Suprapubic skin (tissue), 3 donors: ENCODE results near the gene PAQR5.

Source experiments
- CTCF ChIP-seq, 2 donors: fragments of 200-600 bp in 1 of 2; fragments of 450-650 bp in 1 of 2; sonication (generic) in 1 of 2; IDR thresholded peaks; one replicate each; pipeline ENCODE4 v1.5.1; 2016 to 2019; ENCODE audit warnings: antibody characterized with exemption in 2 of 2, mild to moderate bottlenecking in 1 of 2, moderate library complexity in 1 of 2
- POLR2AphosphoS5 ChIP-seq, 3 donors: sonication (generic); formaldehyde crosslinking; IDR thresholded peaks; one replicate each; pipeline ENCODE4 v1.6.1; 2017; ENCODE audit warnings: antibody characterized with exemption in 3 of 3

GRCh38 chr15:69452692-69453521 is 154.2 kb downstream of the PAQR5 start, which contains the start of gene RPLP1:
- TF ChIP-seq POLR2AphosphoS5 (IDR thresholded peaks at IDR 0.05): peak; percentile 83 to 99 (median 95)
- TF ChIP-seq CTCF (IDR thresholded peaks at IDR 0.05): no peak
